Measurements from ENCODE around the gene PBX1. TPM values are rescaled to one million over a fixed set of nuclear protein-coding genes. Genes with fewer than 3 reads are reported as not detected.
A peak's percentile ranks its signal among the peaks of the same experiment; 100 is the strongest.

Gene PBX1
- total and polyA plus RNA-seq, 10 of the 15 experiments (the other 5 are each of a cell fraction or from before 2014, with no cell fraction given): 0.05 to 0.28 (median 0.11) TPM; not detected in 5

DNA sequence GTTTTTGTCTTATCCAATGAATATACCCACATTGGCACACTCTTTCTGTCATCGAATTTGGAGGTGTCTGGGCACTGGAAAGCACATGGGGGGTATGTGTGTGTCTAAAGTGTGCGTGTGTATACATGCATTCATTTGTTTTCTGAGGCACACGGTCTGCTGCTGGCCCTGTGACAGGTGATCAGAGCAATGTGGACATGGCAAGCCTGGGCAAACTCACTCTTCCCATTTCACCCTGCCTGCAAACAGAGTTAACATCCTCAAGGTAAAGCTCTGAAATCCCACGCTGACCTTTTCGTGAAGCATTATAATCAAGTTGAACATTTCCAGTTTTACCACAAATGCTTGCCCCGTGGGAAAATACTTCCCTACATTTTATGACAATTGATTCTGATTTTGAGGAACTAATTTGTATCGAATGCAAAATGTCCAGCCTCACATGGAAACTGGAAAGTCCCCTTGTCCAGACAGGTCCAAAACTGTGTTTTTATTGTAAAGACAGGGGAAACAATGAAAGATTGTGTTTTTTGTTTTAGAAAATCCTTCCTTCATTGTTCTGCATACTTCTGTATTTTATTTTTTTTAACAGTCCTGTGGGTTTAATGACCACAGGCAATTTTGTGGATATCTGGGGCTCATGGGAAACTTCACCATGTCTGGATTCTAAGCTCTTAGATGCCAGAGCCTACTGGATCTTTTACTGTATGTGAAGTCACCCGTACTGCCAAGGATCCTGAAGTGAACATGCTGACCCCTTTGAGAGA lies 160.9 kb downstream of the PBX1 start:
- Histone ChIP-seq H3K4me2 (ENCODE audit: control insufficient read depth, insufficient read depth) (no peak overlapping the region), H3K9me3 (replicated peaks; ENCODE audit: control insufficient read depth, insufficient read depth, low read length) (no peaks in the 10 kb centered on the region), H3K9ac (ENCODE audit: control insufficient read depth, insufficient read depth, low read length) (no peak overlapping the region), H3K27ac (ENCODE audit: control insufficient read depth, insufficient read depth) (no peak overlapping the region), H2AFZ (ENCODE audit: control insufficient read depth, low read depth, low read length) (no peak overlapping the region), H3K79me2 (ENCODE audit: control insufficient read depth, insufficient read depth, low read length) (no peaks in the 10 kb centered on the region), H3K36me3 (ENCODE audit: control insufficient read depth in 2 of 2, insufficient read depth in 2 of 2, low read length in 1 of 2) (no peaks in the 10 kb centered on the region), H4K20me1 (ENCODE audit: control insufficient read depth, insufficient read depth) (no peaks in the 10 kb centered on the region), H3K4me3 (no peak overlapping the region), H3K4me1 (ENCODE audit: control insufficient read depth, insufficient read depth, low read length) (no peaks in the 10 kb centered on the region), H3K27me3 (replicated peaks in 1 of 2; ENCODE audit: control insufficient read depth in 2 of 2, insufficient read depth in 2 of 2, low read length in 1 of 2) (no peaks in the 10 kb centered on the region)
- ChIA-PET SMC1A (ENCODE audit: uncharacterized antibody, unreplicated experiment) (no interaction called here), RAD21 (ENCODE audit: unreplicated experiment) (no interaction called here), CTCF (no interaction called here), POLR2A (no interaction called here)
- TF ChIP-seq IKZF1 (conservative IDR thresholded peaks at IDR 0.05) (0 out of 2 replicates have a peak, but pooled peaks have one; percentile 36), MYB (IDR thresholded peaks at IDR 0.05; ENCODE audit: borderline replicate concordance, low read depth, low read length) (no peak)
- DNase-seq (ENCODE audit: low read depth, low spot score): no peak
- ATAC-seq: no peak
- intact Hi-C loops (cut with micrococcal nuclease; ENCODE audit: unreplicated experiment): no loop called here
- in situ Hi-C loops (cut with MboI): no loop called here
- no TSS peak for BruUV-seq (replicated peaks)
- 29% methylated on average over 8 of the region's 8 CpGs for WGBS (ENCODE audit: insufficient coverage, insufficient replicate concordance, low lambda C conversion rate, missing lambda C conversion rate)
- no peak for FAIRE-seq

DNA sequence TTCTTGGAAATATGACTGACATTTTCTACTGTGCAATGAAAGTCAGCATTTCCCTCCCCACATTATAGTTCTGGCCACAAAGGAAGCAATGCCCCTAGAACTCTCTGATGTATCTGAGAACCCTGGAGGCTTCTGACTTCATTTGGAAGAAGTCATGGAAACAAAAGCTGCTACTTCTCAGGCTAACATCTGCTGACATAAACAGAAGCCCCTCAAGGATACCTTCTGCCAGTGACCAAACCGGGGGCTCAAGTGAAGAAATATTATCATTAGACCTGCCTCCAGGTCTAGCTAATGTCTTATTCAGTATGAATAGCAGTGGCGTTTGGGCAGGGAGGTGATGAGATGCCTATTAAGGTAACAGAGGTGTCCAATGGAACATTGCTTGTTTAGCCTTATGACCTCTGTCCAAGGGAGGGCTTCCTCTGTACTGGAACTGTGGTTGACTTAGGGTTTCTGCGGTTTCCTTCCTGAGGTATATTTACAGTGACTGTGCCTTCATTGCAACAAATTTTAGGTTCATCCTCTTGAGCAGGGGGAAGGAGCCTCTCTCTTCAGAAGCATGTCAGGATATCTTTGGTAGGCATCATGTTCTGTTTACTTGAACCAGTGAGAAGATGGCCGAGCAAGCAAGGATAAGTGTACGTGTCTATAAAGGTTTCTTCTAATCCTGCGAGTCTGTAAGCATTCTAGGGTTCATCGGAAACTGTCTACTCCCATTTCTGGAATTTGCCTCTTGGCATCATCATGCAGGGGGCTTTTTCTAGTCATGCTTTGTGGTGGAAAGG lies 161.7 kb downstream of the PBX1 start:
- H3K4me2 ChIP-seq (ENCODE audit: control insufficient read depth, insufficient read depth): no peak overlapping the region
- POLR2A ChIA-PET: no interaction called here

More for the DNA sequence above, 161.7 kb downstream of the PBX1 start:
- Histone ChIP-seq H2AFZ (ENCODE audit: control insufficient read depth, low read depth, low read length) (no peak overlapping the region), H3K4me1 (ENCODE audit: control insufficient read depth, insufficient read depth, low read length) (no peaks in the 10 kb centered on the region), H3K9ac (ENCODE audit: control insufficient read depth, insufficient read depth, low read length) (no peak overlapping the region), H3K27me3 (replicated peaks in 1 of 2; ENCODE audit: control insufficient read depth in 2 of 2, insufficient read depth in 2 of 2, low read length in 1 of 2) (no peaks in the 10 kb centered on the region), H3K27ac (ENCODE audit: control insufficient read depth, insufficient read depth) (no peak overlapping the region), H3K9me3 (replicated peaks; ENCODE audit: control insufficient read depth, insufficient read depth, low read length) (no peaks in the 10 kb centered on the region), H3K4me3 (no peak overlapping the region), H3K36me3 (ENCODE audit: control insufficient read depth in 2 of 2, insufficient read depth in 2 of 2, low read length in 1 of 2) (no peaks in the 10 kb centered on the region), H4K20me1 (ENCODE audit: control insufficient read depth, insufficient read depth) (no peaks in the 10 kb centered on the region), H3K79me2 (ENCODE audit: control insufficient read depth, insufficient read depth, low read length) (no peaks in the 10 kb centered on the region)
- ATAC-seq (no peak), FAIRE-seq (no peak), DNase-seq (ENCODE audit: low read depth, low spot score) (no peak)
- intact Hi-C loops (cut with micrococcal nuclease; ENCODE audit: unreplicated experiment): no loop called here
- ChIA-PET CTCF (interaction anchor here (0.6 kb wide), 1 partner anchor 1191 kb away, joined by 3 read pairs; no protein-coding TSS in a partner anchor), RAD21 (ENCODE audit: unreplicated experiment) (no interaction called here), SMC1A (ENCODE audit: uncharacterized antibody, unreplicated experiment) (no interaction called here)
- BruUV-seq (replicated peaks): no TSS peak
- in situ Hi-C loops (cut with MboI): no loop called here
- TF ChIP-seq RELA (IDR thresholded peaks at IDR 0.05; ENCODE audit: borderline replicate concordance, partially characterized antibody) (no peak), SMARCA5 (IDR thresholded peaks at IDR 0.05) (no peak), MYB (IDR thresholded peaks at IDR 0.05; ENCODE audit: borderline replicate concordance, low read depth, low read length) (no peak), HDGF (IDR thresholded peaks at IDR 0.05) (no peak), ASH2L (IDR thresholded peaks at IDR 0.05; ENCODE audit: borderline replicate concordance, low read depth) (no peak), HDAC6 (IDR thresholded peaks at IDR 0.05; ENCODE audit: unreplicated experiment) (no peak), PAX5 (IDR thresholded peaks at IDR 0.05; ENCODE audit: borderline replicate concordance, low read depth, low read length) (no peak)
- 20% methylated on average over 7 of the region's 7 CpGs for WGBS (ENCODE audit: insufficient coverage, insufficient replicate concordance, low lambda C conversion rate, missing lambda C conversion rate)
